ENCODE results near the gene PRKG2.
"Not testable (repeated sequence)": the region's sequence is repeated elsewhere in the genome, so short reads cannot be mapped to it uniquely, and the experiment has no call there.

The PRKG2 gene, protein sequence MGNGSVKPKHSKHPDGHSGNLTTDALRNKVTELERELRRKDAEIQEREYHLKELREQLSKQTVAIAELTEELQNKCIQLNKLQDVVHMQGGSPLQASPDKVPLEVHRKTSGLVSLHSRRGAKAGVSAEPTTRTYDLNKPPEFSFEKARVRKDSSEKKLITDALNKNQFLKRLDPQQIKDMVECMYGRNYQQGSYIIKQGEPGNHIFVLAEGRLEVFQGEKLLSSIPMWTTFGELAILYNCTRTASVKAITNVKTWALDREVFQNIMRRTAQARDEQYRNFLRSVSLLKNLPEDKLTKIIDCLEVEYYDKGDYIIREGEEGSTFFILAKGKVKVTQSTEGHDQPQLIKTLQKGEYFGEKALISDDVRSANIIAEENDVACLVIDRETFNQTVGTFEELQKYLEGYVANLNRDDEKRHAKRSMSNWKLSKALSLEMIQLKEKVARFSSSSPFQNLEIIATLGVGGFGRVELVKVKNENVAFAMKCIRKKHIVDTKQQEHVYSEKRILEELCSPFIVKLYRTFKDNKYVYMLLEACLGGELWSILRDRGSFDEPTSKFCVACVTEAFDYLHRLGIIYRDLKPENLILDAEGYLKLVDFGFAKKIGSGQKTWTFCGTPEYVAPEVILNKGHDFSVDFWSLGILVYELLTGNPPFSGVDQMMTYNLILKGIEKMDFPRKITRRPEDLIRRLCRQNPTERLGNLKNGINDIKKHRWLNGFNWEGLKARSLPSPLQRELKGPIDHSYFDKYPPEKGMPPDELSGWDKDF

GRCh38 chr4:81214881-81215868 is at the start of gene PRKG2:
PRKG2 (minus strand) TSS chr4:81215222; CDS start chr4:81205047, 10,175 bp downstream.
- peak in 1 of 3 donors; percentile 5 for DNase-seq (ENCODE audit: low read depth in 3 of 3)

DNA sequence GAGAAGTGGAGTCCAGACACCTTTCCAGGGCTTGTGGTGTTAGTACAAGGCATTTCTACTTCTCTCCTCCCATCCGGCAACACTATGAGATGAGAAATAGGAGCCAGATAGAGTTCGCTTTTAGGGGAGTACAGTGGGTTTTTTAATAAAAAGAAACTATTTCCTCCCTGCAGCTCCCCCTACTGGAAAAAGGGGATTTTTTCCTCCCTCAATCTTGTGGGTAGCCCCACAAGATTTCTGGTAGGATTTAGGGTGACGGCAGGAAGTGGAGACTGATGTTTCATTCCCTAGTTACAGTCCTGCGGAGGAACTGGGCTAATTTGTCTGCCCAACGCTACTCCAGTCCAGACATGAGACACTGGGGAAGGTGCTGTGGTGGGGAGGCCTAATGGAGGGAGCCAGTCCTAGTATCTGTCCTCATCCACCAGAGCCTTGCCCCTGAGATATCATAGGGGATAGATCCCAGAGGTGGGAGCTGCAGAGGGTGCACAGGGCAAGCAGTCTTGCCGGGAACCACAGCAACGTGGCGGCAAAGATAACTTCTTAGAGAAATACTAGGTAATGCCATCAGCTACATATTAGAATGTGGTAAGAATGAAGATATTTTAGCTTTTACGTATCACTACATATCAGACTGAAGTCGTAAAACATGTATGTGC is 45.5 kb upstream of the PRKG2 start:
- no peak for DNase-seq (ENCODE audit: low read depth in 3 of 3)

GRCh38 chr4:81258841-81259550 is 44.0 kb upstream of the PRKG2 start:
- DNase-seq (ENCODE audit: low read depth in 3 of 3) = no peak

DNA sequence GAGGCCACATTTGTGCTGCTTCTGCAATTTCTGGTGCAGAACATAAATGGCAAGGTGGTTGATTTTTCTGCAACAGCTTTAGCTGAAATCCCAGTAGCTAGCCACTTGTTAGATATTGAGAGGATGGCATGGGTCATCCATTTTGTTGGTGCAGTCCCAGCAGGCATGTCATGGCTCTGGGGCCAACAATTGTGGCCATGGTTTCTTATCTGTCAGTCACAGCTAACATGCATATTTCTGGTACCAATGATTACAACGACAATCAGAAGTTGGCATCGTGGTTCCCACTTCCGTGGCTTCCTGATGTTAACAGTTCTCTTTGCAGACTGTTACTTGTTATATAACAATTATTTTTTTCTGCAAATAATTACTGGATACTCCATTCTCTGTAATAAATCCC is 42.8 kb upstream of the PRKG2 start:
- DNase-seq (ENCODE audit: low read depth in 3 of 3) = no peak

DNA sequence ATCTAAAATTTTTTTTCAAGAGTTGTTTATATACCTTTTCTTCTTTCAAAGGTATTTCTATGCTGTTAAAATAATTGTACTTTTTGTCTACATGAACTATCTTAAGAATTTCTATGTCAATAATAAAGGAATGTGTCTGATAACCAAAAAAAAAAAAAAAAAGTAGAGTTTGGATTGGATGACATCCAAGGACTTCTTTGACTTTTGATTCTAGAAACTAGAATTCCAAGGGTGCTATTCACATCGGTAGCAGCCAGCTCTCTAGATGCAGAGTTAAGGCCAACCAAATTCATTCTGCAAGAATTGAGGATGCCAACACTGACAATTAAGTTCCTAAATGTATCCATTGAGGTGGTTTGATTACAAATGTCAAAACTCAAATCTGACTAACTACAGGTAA is 42.0 kb upstream of the PRKG2 start:
- DNase-seq (ENCODE audit: low read depth in 3 of 3) = no peak

DNA sequence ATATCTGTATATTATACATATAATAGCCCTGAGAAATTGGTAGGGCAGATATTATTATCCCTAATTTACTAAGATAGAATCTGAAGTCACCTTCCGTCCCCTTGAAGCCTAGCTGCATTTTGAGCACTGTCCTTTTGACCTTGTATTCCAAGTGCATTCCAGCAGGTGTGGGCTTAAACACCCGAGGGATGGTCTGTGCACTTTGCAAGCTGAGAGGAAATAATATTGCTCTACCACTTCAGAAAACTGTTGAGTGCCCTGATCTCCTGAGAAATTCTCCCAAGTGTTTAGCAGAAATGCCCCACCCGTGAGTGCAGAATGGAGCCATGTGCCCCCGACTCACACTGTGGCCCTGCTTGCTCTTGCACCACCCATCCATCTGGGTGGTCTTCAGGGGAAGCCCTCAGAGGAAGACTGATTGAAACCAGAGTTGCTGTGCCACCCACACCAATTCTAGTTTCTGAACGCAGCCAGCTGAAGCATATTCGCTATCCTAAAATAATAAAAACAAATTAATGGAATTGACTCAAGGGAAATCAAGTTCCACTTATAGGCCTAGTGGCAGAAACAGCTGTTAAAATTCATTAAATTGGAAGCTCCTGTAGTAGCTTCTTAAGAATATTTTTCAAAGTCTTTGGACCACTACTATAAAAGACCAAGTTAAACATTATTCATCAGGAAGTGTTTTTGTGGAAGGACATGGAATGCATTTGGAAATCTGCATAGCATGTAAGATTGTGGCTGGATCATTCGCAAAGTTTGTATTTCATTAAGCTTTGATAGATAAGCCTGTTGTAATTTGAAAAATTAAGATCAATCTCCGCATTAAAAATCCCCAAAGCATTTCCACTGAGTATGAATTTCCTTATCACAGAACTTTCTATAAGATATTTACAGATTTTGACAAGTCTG is 41.3 kb upstream of the PRKG2 start:
- DNase-seq (ENCODE audit: low read depth in 3 of 3) = no peak

DNA sequence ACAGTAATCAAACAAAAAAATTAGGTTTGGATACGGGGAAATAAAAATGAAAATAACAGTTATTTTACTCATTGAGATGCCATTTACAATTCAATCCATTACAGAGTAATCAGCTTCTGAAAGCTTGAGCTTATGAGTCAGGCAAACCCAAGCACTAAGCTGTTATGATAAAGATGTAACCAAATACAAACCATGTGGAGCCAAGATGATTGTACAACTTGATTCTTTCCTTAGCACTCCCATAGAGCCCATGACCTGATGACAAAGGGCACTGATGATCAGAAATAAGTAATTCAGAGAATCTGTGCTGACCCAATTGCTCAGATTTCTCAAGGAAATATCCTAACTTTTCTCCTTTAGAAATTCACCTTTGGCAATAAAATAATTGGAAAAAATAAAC is 40.5 kb upstream of the PRKG2 start:
- DNase-seq (ENCODE audit: low read depth in 3 of 3) = no peak

- DNase-seq (ENCODE audit: low read depth in 3 of 3) = no peak
These were observed 35.4 kb upstream of the PRKG2 start for GRCh38 chr4:81250430-81250829.

GRCh38 chr4:81245218-81246009 is 30.4 kb upstream of the PRKG2 start:
- DNase-seq (ENCODE audit: low read depth in 3 of 3) = no peak

GRCh38 chr4:81237791-81238190 is 22.8 kb upstream of the PRKG2 start:
- no peak for DNase-seq (ENCODE audit: low read depth in 3 of 3)

DNA sequence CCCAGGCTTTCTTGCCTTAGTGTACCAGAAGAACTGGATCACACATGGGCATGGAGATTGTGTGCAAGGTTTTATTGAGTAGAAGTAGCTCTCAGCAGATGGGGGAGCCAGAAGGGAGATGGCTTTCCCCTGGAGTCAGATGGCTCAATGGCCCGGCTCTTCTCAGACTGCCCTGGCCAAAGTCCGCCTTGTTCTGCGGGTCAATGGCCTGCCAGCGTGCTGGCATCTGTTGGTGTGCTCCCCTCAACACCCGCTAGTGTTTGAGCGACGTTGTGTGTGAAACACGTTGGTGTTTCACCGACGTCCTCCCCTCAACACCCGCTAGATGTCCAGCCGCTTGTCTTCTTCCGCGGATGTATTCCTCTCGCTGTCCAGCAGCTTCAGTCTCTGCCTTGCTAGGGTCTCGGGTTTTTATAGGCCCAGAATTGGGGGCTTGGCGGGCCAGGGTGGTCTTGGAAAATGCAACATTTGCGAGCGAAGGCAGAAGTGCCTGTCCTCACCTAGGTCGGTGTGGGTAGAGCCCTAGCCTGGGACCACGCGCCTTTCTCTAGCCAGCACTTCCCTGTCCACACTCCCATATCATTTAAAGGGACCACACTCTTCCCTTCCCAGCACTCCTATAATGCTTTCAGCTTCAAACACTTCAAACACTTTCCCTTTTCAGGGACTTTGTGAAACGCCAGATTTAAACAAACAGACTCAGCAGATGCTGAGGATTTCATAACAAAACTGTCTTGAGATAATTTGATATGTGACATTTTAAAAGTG is 21.1 kb upstream of the PRKG2 start:
- no peak for DNase-seq (ENCODE audit: low read depth in 3 of 3)

- DNase-seq (ENCODE audit: low read depth in 3 of 3) = no peak
These were observed 12.9 kb upstream of the PRKG2 start for GRCh38 chr4:81227968-81228367.

GRCh38 chr4:81227138-81227537 is 12.1 kb upstream of the PRKG2 start:
- DNase-seq (ENCODE audit: low read depth in 3 of 3) = no peak

GRCh38 chr4:81225252-81225651 is 10.2 kb upstream of the PRKG2 start:
- DNase-seq (ENCODE audit: low read depth in 3 of 3) = no peak

GRCh38 chr4:81222082-81222472 is 7.1 kb upstream of the PRKG2 start:
- DNase-seq (ENCODE audit: low read depth in 3 of 3) = not testable (repeated sequence)

GRCh38 chr4:81221303-81222081 is 6.5 kb upstream of the PRKG2 start:
- DNase-seq (ENCODE audit: low read depth in 3 of 3) = no peak

GRCh38 chr4:81220271-81220670 is 5.2 kb upstream of the PRKG2 start:
- DNase-seq (ENCODE audit: low read depth in 3 of 3) = no peak

All from stimulated activated CD4-positive, alpha-beta T cell treated with anti-CD3 and anti-CD28 coated beads, TNF-alpha, amount 100 ng/mL, for 48 hours (primary cell).